SW480 (cell line): ENCODE measurements around the gene ULBP3.

Experiments used
- DNase-seq: peaks from one replicate; pipeline ENCODE4 v3.0.0-alpha.2; 2016; ENCODE audit warnings: low spot score

The ULBP3 gene

GRCh38 chr6:150068720-150069648, at the start of gene ULBP3:
TSS of gene ULBP3 (minus strand) at chr6:150069121. CDS start at chr6:150069066, 55 bp downstream.
- DNase-seq: peak; percentile 93

- no peak for DNase-seq
Measured at GRCh38 chr6:150118627-150119026, 49.7 kb upstream of the ULBP3 start.

- no peak for DNase-seq
Measured at GRCh38 chr6:150118203-150118602, 49.3 kb upstream of the ULBP3 start.

GRCh38 chr6:150116200-150116800, 47.4 kb upstream of the ULBP3 start:
- DNase-seq: no peak

- no peak for DNase-seq
Measured at GRCh38 chr6:150115769-150116168, 46.8 kb upstream of the ULBP3 start.

GRCh38 chr6:150112233-150112632, 43.3 kb upstream of the ULBP3 start:
- no peak for DNase-seq

- DNase-seq: no peak
Measured at GRCh38 chr6:150102750-150103270, 33.9 kb upstream of the ULBP3 start.

GRCh38 chr6:150100745-150101144, 31.8 kb upstream of the ULBP3 start:
- no peak for DNase-seq

- DNase-seq: no peak
Measured at GRCh38 chr6:150099953-150100352, 31.0 kb upstream of the ULBP3 start.

GRCh38 chr6:150099546-150099945, 30.6 kb upstream of the ULBP3 start:
- no peak for DNase-seq

- DNase-seq: no peak
Measured at GRCh38 chr6:150098155-150098554, 29.2 kb upstream of the ULBP3 start.

GRCh38 chr6:150093397-150093796, 24.5 kb upstream of the ULBP3 start:
- no peak for DNase-seq

GRCh38 chr6:150091476-150091875, 22.6 kb upstream of the ULBP3 start:
- DNase-seq: no peak

GRCh38 chr6:150090328-150090727, 21.4 kb upstream of the ULBP3 start:
- DNase-seq: no peak

GRCh38 chr6:150088481-150089154, 19.7 kb upstream of the ULBP3 start:
- DNase-seq: no peak

GRCh38 chr6:150087336-150087735, 18.4 kb upstream of the ULBP3 start:
- no peak for DNase-seq

GRCh38 chr6:150086026-150086425, 17.1 kb upstream of the ULBP3 start:
- no peak for DNase-seq

- DNase-seq: no peak
Measured at GRCh38 chr6:150084426-150084825, 15.5 kb upstream of the ULBP3 start.

- DNase-seq: no peak
Measured at GRCh38 chr6:150083839-150084238, 14.9 kb upstream of the ULBP3 start.

GRCh38 chr6:150081702-150082101, 12.8 kb upstream of the ULBP3 start:
- no peak for DNase-seq

GRCh38 chr6:150079604-150080003, 10.7 kb upstream of the ULBP3 start:
- peak; percentile 86 for DNase-seq

GRCh38 chr6:150078788-150079187, 9.9 kb upstream of the ULBP3 start:
- DNase-seq: peak; percentile 44
